ENCODE results near the gene KRTAP12-3.
"Not testable (repeated sequence)": the region's sequence is repeated elsewhere in the genome, so short reads cannot be mapped to it uniquely, and the experiment has no call there.

Gene KRTAP12-3

GRCh38 chr21:44681861-44682579 lies 24.3 kb downstream of the KRTAP12-3 start, which contains the start of gene KRTAP12-1:
Gene KRTAP12-1, minus strand, starts transcription at chr21:44682163. Its CDS starts 40 bp downstream, at chr21:44682123.
- TF ChIP-seq, protein P1, sequence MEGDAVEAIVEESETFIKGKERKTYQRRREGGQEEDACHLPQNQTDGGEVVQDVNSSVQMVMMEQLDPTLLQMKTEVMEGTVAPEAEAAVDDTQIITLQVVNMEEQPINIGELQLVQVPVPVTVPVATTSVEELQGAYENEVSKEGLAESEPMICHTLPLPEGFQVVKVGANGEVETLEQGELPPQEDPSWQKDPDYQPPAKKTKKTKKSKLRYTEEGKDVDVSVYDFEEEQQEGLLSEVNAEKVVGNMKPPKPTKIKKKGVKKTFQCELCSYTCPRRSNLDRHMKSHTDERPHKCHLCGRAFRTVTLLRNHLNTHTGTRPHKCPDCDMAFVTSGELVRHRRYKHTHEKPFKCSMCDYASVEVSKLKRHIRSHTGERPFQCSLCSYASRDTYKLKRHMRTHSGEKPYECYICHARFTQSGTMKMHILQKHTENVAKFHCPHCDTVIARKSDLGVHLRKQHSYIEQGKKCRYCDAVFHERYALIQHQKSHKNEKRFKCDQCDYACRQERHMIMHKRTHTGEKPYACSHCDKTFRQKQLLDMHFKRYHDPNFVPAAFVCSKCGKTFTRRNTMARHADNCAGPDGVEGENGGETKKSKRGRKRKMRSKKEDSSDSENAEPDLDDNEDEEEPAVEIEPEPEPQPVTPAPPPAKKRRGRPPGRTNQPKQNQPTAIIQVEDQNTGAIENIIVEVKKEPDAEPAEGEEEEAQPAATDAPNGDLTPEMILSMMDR (conservative IDR thresholded peaks at IDR 0.05; ENCODE audit: control insufficient read depth, insufficient read depth, low read depth, low read length): no peak
- no peak within 1 kb of the TSS for H3K4me3 ChIP-seq (ENCODE audit: control insufficient read depth, low read depth, low read length)
- no peak for DNase-seq (ENCODE audit: low read depth)

DNA sequence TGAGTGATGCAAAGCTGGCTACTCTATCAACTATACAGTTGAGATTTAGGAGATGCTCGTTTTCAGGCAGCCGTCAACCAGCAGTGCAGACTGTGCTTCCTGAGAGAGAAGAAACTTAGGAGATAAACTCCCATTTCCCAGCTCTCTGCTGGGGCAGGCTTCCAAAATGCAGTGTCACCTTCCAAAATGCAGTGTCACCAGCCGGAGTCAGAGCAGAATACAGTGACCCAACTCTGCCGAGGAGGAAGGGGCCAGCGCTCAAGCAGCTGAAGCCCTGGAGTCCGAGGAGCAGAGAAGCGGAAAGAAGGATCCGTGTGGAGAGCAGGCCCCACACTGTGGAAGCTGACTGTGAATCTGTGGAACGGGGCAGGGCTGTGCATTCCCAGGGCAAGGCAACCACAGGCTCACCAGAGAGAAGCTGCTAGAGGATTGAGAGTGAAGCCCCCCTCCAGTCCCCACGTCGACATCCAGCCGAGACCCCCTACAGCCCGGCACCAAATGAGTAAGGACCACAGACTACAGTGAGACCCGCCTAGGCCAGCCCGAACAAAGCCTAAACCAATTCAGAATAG lies 24.9 kb downstream of the KRTAP12-3 start:
- DNase-seq (ENCODE audit: low read depth): no peak
- H3K4me3 ChIP-seq (ENCODE audit: control insufficient read depth, low read depth, low read length): no peak overlapping the region
- TF ChIP-seq, protein P1 (conservative IDR thresholded peaks at IDR 0.05; ENCODE audit: control insufficient read depth, insufficient read depth, low read depth, low read length): no peak

DNA sequence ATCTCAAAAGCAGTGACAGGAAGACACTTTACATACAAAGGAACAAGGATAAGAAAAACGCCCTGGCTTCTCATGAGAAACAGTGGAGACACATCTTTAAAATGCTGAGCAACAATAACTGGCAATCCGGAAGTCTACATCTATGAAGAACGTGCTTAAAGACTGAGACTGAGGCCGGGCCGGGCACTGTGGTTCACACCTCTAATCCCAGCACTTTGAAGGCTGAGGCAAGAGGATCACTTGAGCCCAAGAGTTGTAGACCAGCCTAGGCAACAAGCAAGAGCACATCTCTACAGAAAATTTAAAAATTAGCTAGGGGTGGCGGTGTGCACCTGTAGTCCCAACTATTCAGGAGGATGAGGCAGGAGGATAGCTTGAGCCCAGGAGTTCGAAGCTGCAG lies 26.3 kb downstream of the KRTAP12-3 start:
- DNase-seq (ENCODE audit: low read depth): no peak
- H3K4me3 ChIP-seq (ENCODE audit: control insufficient read depth, low read depth, low read length): no peak overlapping the region
- TF ChIP-seq, protein P1 (conservative IDR thresholded peaks at IDR 0.05; ENCODE audit: control insufficient read depth, insufficient read depth, low read depth, low read length): no peak

DNA sequence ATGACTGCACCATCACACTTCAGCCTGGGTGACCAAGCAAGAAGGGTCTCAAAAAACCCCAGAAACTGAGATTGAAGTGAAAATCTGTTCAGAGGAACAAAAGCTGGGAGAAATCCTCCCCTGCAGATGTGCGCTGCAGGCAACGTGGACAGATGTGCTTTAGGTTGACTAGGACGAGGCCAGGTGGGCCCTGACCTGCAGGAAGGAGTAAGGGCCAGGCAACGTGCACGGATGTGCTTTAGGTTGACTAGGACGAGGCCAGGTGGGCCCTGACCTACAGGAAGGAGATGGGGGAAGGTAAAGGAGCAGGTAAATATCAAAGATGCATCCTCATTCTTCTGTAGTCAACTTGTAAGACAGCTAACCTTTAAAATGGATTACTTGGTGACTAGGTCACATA lies 26.8 kb downstream of the KRTAP12-3 start:
- H3K4me3 ChIP-seq (ENCODE audit: control insufficient read depth, low read depth, low read length): no peak overlapping the region
- TF ChIP-seq, protein P1 (conservative IDR thresholded peaks at IDR 0.05; ENCODE audit: control insufficient read depth, insufficient read depth, low read depth, low read length): no peak
- DNase-seq (ENCODE audit: low read depth): no peak

DNA sequence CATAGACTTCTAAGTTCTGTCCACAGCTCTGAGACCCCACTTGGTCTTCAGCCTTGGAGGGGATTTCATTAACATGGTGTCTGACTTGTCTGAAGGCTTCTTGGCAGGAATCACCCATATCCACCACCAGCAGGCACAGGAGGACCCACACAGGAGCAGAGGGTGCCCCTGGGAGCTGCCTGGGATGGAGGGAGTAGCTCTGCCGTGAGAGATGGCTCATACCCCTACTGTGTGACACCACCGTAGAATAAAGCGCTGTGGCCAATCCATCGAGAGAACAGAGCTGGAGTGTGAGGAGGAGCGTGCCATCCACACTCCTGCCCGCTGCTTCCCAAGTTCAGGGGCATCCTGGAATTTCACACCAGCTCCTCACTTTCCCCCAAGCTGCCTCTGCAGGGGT lies 27.3 kb downstream of the KRTAP12-3 start:
- DNase-seq (ENCODE audit: low read depth); H3K4me3 ChIP-seq (ENCODE audit: control insufficient read depth, low read depth, low read length): not testable (repeated sequence)

GRCh38 chr21:44686000-44686781 lies 28.5 kb downstream of the KRTAP12-3 start:
- H3K4me3 ChIP-seq (ENCODE audit: control insufficient read depth, low read depth, low read length): no peak overlapping the region
- no peak for DNase-seq (ENCODE audit: low read depth)
- TF ChIP-seq, protein P1 (conservative IDR thresholded peaks at IDR 0.05; ENCODE audit: control insufficient read depth, insufficient read depth, low read depth, low read length): no peak

Measured in fibroblast of mammary gland (primary cell).